22Rv1 (cell line): ENCODE measurements around the gene NDUFA1.

Source experiments
- ZFX ChIP-seq: fragments of 450-650 bp; IDR thresholded peaks from 2 replicates; pipeline ENCODE4 v1.6.1; 2017; ENCODE audit warnings: antibody characterized with exemption, borderline replicate concordance
- TF ChIP-seq, protein P1 (sequence below): fragments of 450-650 bp; IDR thresholded peaks from 2 replicates; pipeline ENCODE4 v1.5.1; 2017; ENCODE audit warnings: mild to moderate bottlenecking

- TF ChIP-seq, protein P1, sequence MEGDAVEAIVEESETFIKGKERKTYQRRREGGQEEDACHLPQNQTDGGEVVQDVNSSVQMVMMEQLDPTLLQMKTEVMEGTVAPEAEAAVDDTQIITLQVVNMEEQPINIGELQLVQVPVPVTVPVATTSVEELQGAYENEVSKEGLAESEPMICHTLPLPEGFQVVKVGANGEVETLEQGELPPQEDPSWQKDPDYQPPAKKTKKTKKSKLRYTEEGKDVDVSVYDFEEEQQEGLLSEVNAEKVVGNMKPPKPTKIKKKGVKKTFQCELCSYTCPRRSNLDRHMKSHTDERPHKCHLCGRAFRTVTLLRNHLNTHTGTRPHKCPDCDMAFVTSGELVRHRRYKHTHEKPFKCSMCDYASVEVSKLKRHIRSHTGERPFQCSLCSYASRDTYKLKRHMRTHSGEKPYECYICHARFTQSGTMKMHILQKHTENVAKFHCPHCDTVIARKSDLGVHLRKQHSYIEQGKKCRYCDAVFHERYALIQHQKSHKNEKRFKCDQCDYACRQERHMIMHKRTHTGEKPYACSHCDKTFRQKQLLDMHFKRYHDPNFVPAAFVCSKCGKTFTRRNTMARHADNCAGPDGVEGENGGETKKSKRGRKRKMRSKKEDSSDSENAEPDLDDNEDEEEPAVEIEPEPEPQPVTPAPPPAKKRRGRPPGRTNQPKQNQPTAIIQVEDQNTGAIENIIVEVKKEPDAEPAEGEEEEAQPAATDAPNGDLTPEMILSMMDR = no peak
- TF ChIP-seq ZFX = no peak
Observed at GRCh38 chrX:119916310-119916709, 44.7 kb downstream of the NDUFA1 start.
